Right hindlimb (tissue), 1 donor: ENCODE data around the gene HOXB4.

Experiments
- DNase-seq: peaks from one replicate; pipeline ENCODE4 v3.0.0-alpha.2; 2018

The HOXB4 gene

GRCh38 chr17:48589060-48589830 is 11.1 kb upstream of the HOXB4 start:
- no peak for DNase-seq

GRCh38 chr17:48588528-48588927 is 10.4 kb upstream of the HOXB4 start:
- DNase-seq = no peak

GRCh38 chr17:48588074-48588415 is 9.9 kb upstream of the HOXB4 start:
- DNase-seq = no peak

- no peak for DNase-seq
Observed at GRCh38 chr17:48587276-48588073, 9.3 kb upstream of the HOXB4 start.

GRCh38 chr17:48586355-48587258 is 8.5 kb upstream of the HOXB4 start:
- DNase-seq = no peak

- DNase-seq = no peak
Observed at GRCh38 chr17:48584223-48584741, 6.1 kb upstream of the HOXB4 start.

- DNase-seq = no peak
Observed at GRCh38 chr17:48583708-48584222, 5.6 kb upstream of the HOXB4 start.

GRCh38 chr17:48582750-48583069 is 4.6 kb upstream of the HOXB4 start:
- DNase-seq = no peak

- DNase-seq = no peak
Observed at GRCh38 chr17:48579760-48580554, 1.8 kb upstream of the HOXB4 start.

- DNase-seq = no peak
Observed at GRCh38 chr17:48579471-48579759, 1.3 kb upstream of the HOXB4 start.

- no peak for DNase-seq
Observed at GRCh38 chr17:48578616-48579470, 693 bp upstream of the HOXB4 start.

- no peak for DNase-seq
Observed at GRCh38 chr17:48577330-48577945, 712 bp downstream of the HOXB4 start.

GRCh38 chr17:48576479-48577309 is 1.5 kb downstream of the HOXB4 start:
- DNase-seq = no peak

- no peak for DNase-seq
Observed at GRCh38 chr17:48575673-48576478, 2.3 kb downstream of the HOXB4 start.

GRCh38 chr17:48575066-48575582 is 3.0 kb downstream of the HOXB4 start:
- no peak for DNase-seq

GRCh38 chr17:48574505-48575065 is 3.6 kb downstream of the HOXB4 start:
- no peak for DNase-seq

GRCh38 chr17:48571826-48572417 is 6.2 kb downstream of the HOXB4 start:
- no peak for DNase-seq
